K562 (cell line): ENCODE data around the gene KCP. TPM values are rescaled to one million over a fixed set of nuclear protein-coding genes. Genes with fewer than 3 reads are reported as not detected.

ENCODE experiments used
- EP400 ChIP-seq: fragments of 450-650 bp; IDR thresholded peaks from 2 replicates; pipeline ENCODE4 v1.6.1; 2017; ENCODE audit warnings: antibody characterized with exemption, mild to moderate bottlenecking, moderate library complexity
- FOXJ3 ChIP-seq: sonication (generic); formaldehyde crosslinking; IDR thresholded peaks from 2 replicates; pipeline ENCODE4 v1.4.0; 2020; ENCODE audit warnings: mild to moderate bottlenecking, missing genetic modification reagents
- HDAC8 ChIP-seq: fragments of 450-650 bp; IDR thresholded peaks from 2 replicates; pipeline ENCODE4 v1.6.1; 2016; ENCODE audit warnings: mild to moderate bottlenecking, missing genetic modification characterization, moderate library complexity, missing compliant biosample characterization
- KHSRP ChIP-seq: fragments of 450-650 bp; IDR thresholded peaks from 2 replicates; pipeline ENCODE4 v1.6.1; 2017
- LCOR ChIP-seq: sonication (generic); formaldehyde crosslinking; IDR thresholded peaks from 2 replicates; pipeline ENCODE4 v1.8.0; 2022; ENCODE audit warnings: mild to moderate bottlenecking, missing genetic modification reagents
- MYBL2 ChIP-seq, 2 experiments: fragments of 450-650 bp in 1 of 2; sonication (generic) in 1 of 2; formaldehyde crosslinking in 1 of 2; IDR thresholded peaks; 2 replicates each; pipeline versions ENCODE4 v1.6.1 to v1.8.1; 2017 to 2022; ENCODE audit warnings: borderline replicate concordance in 1 of 2, inconsistent platforms in 1 of 2, low read depth in 1 of 2, mild to moderate bottlenecking in 1 of 2, missing genetic modification reagents in 1 of 2, moderate library complexity in 1 of 2
- NFRKB ChIP-seq: fragments of 450-650 bp; IDR thresholded peaks from 2 replicates; pipeline ENCODE4 v1.6.1; 2016; ENCODE audit warnings: low read depth
- NUFIP1 ChIP-seq: fragments of 450-650 bp; IDR thresholded peaks from 2 replicates; pipeline ENCODE4 v1.6.1; 2018; ENCODE audit not compliant: partially characterized antibody
- SAFB2 ChIP-seq: fragments of 200-400 bp; formaldehyde crosslinking; IDR thresholded peaks from 2 replicates; pipeline ENCODE4 v1.6.1; 2018; ENCODE audit warnings: borderline replicate concordance, low read length, low read depth, moderate library complexity; ENCODE audit not compliant: severe bottlenecking
- TEAD4 ChIP-seq, 2 experiments: sonication (generic) in 1 of 2; formaldehyde crosslinking in 1 of 2; IDR thresholded peaks; 2 replicates each; pipeline versions ENCODE4 v1.6.1 to v1.8.0; 2012 to 2022; ENCODE audit warnings: borderline replicate concordance in 1 of 2, inconsistent platforms in 1 of 2, low read length in 1 of 2, mild to moderate bottlenecking in 1 of 2, missing genetic modification reagents in 1 of 2
- TOE1 ChIP-seq, 2 experiments: fragments of 450-650 bp in 1 of 2; sonication (generic) in 1 of 2; formaldehyde crosslinking in 1 of 2; IDR thresholded peaks; 2 replicates each; pipeline versions ENCODE4 v1.7.1 to v1.8.0; 2016 to 2022; ENCODE audit warnings: borderline replicate concordance in 2 of 2, mild to moderate bottlenecking in 2 of 2, antibody characterized with exemption in 1 of 2, inconsistent platforms in 1 of 2, low read depth in 1 of 2, missing genetic modification reagents in 1 of 2, moderate library complexity in 1 of 2
- ZC3H4 ChIP-seq: sonication (generic); formaldehyde crosslinking; IDR thresholded peaks from 2 replicates; pipeline ENCODE4 v1.9.0; 2021; ENCODE audit warnings: missing genetic modification reagents, borderline replicate concordance
- ZNF12 ChIP-seq: sonication (generic); formaldehyde crosslinking; IDR thresholded peaks from 2 replicates; pipeline ENCODE4 v1.4.0; 2020; ENCODE audit warnings: mild to moderate bottlenecking, missing genetic modification reagents
- ZNF143 ChIP-seq: sonication (generic); formaldehyde crosslinking; IDR thresholded peaks from 2 replicates; pipeline ENCODE4 v1.9.0; 2022; ENCODE audit warnings: mild to moderate bottlenecking, missing genetic modification reagents
- ZNF217 ChIP-seq: sonication (generic); formaldehyde crosslinking; IDR thresholded peaks from 2 replicates; pipeline ENCODE4 v1.8.0; 2022; ENCODE audit warnings: mild to moderate bottlenecking, missing genetic modification reagents
- polyA plus RNA-seq, 8 experiments: library from polyadenylated mRNA; depleted of rRNA in 4 of 8; stranded (reverse) in 5 of 8; unstranded in 3 of 8; fragments of >200 nt; fragmentation: Nextera tagmentation in 2 of 8; fragmentation: Illumina TruSeq in 1 of 8; extraction: Ambion mirVana in 2 of 8; extraction: Trizol in 1 of 8; gene quantifications; 2 replicates each; pipeline versions ENCODE4 v1.2.1 to v1.2.3, GENCODE V29; 2011 to 2014; ENCODE audit warnings: inconsistent platforms in 1 of 8, missing spikeins in 1 of 8
- total RNA-seq, 7 experiments: library from RNA; depleted of rRNA in 6 of 7; stranded (reverse); fragments of >200 nt in 6 of 7; fragmentation: Illumina TruSeq in 2 of 7; extraction: Trizol in 2 of 7; gene quantifications; 2 replicates each; pipeline versions ENCODE4 v1.2.1 to v1.2.3, GENCODE V29; 2011 to 2021; ENCODE audit warnings: low replicate concordance in 1 of 7
- TF ChIP-seq, protein P1 (sequence below): fragments of 450-650 bp; IDR thresholded peaks from 2 replicates; pipeline ENCODE4 v1.6.1; 2016; ENCODE audit warnings: antibody characterized with exemption
- TF ChIP-seq, protein P2 (sequence below), 2 experiments: fragments of 450-650 bp; conservative IDR thresholded peaks; 2 replicates each; pipeline ENCODE4 v1.6.1; 2017; ENCODE audit warnings: mild to moderate bottlenecking in 2 of 2, moderate library complexity in 2 of 2
- TF ChIP-seq, protein P3 (sequence below), 2 experiments: fragments of 150-350 bp in 1 of 2; IDR thresholded peaks; 2 replicates each; pipeline ENCODE4 v1.6.1; 2012 to 2016; ENCODE audit warnings: low read depth in 2 of 2, low read length in 2 of 2, mild to moderate bottlenecking in 1 of 2, moderate library complexity in 1 of 2

Gene KCP
- total and polyA plus RNA-seq, 9 of the 15 experiments (the other 6 are each of a cell fraction or from before 2014, with no cell fraction given): 0.06 to 0.17 (median 0.12) TPM; not detected in 3

DNA sequence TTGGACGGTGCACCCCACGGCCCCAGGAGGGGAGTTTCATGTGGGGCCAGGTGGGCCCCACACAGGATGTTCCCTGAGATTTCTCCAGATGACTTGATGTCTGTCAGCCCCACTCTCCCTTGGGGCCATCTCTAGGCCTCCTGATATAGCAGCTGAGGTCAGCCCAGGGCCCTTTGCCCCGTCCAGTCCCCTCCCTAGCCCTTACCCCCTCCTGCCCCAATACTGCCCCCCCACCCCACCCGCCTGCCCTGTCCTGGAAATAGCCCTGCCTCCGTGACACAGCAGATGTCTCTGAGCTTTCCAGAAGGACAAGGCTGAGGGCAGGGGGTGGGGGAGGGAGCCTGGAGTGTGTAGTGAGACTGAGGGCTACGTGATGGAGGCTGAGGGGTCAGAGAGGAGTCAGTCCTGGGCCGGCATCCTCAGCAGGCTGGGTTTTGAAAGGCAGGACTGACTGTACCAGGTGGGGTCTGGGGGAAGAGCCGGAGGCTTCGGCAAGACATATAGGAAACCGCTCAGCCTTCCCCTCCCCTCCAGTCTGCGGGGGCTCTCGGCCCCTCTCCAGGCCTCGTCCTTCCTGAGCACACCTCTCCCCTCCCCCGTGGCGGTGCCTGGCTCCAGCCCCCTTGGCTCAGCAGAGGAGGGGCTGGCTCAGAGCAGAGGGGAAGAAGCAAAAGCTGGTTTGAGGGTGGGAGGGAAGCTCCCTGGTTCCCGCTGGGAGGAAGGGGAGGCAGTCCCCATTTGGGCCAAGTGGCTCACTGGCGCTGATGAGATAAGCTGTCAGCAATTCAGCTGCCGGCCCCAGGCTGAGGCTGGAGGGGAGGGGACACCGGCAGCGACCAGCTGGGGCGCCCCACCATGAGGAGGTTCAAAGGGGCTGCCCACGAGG is 78.3 kb downstream of the KCP start (continued):
- TF ChIP-seq, protein P1, sequence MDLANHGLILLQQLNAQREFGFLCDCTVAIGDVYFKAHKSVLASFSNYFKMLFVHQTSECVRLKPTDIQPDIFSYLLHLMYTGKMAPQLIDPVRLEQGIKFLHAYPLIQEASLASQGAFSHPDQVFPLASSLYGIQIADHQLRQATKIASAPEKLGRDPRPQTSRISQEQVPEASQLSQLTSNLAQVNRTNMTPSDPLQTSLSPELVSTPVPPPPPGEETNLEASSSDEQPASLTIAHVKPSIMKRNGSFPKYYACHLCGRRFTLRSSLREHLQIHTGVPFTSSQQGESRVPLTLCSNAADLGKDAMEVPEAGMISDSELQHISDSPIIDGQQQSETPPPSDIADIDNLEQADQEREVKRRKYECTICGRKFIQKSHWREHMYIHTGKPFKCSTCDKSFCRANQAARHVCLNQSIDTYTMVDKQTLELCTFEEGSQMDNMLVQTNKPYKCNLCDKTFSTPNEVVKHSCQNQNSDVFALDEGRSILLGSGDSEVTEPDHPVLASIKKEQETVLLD: peak; percentile 82
- TF ChIP-seq SAFB2: no peak
- TF ChIP-seq FOXJ3 (CRISPR knock-in tag): no peak
- TF ChIP-seq, protein P2, sequence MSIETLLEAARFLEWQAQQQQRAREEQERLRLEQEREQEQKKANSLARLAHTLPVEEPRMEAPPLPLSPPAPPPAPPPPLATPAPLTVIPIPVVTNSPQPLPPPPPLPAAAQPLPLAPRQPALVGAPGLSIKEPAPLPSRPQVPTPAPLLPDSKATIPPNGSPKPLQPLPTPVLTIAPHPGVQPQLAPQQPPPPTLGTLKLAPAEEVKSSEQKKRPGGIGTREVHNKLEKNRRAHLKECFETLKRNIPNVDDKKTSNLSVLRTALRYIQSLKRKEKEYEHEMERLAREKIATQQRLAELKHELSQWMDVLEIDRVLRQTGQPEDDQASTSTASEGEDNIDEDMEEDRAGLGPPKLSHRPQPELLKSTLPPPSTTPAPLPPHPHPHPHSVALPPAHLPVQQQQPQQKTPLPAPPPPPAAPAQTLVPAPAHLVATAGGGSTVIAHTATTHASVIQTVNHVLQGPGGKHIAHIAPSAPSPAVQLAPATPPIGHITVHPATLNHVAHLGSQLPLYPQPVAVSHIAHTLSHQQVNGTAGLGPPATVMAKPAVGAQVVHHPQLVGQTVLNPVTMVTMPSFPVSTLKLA (conservative IDR thresholded peaks at IDR 0.05): peak; percentile 56 to 79; a peak in 3 of 4 replicates
- TF ChIP-seq ZNF12 (CRISPR knock-in tag): 0 out of 2 replicates have a peak, but pooled peaks have one; percentile 59
- peak; percentile 80 for TF ChIP-seq TOE1 (IDR thresholded peaks at IDR 0.05; ENCODE audit: borderline replicate concordance)
- TF ChIP-seq TOE1 (CRISPR knock-in tag; IDR thresholded peaks at IDR 0.05; ENCODE audit: borderline replicate concordance, low read depth): no peak
- TF ChIP-seq, protein P3, sequence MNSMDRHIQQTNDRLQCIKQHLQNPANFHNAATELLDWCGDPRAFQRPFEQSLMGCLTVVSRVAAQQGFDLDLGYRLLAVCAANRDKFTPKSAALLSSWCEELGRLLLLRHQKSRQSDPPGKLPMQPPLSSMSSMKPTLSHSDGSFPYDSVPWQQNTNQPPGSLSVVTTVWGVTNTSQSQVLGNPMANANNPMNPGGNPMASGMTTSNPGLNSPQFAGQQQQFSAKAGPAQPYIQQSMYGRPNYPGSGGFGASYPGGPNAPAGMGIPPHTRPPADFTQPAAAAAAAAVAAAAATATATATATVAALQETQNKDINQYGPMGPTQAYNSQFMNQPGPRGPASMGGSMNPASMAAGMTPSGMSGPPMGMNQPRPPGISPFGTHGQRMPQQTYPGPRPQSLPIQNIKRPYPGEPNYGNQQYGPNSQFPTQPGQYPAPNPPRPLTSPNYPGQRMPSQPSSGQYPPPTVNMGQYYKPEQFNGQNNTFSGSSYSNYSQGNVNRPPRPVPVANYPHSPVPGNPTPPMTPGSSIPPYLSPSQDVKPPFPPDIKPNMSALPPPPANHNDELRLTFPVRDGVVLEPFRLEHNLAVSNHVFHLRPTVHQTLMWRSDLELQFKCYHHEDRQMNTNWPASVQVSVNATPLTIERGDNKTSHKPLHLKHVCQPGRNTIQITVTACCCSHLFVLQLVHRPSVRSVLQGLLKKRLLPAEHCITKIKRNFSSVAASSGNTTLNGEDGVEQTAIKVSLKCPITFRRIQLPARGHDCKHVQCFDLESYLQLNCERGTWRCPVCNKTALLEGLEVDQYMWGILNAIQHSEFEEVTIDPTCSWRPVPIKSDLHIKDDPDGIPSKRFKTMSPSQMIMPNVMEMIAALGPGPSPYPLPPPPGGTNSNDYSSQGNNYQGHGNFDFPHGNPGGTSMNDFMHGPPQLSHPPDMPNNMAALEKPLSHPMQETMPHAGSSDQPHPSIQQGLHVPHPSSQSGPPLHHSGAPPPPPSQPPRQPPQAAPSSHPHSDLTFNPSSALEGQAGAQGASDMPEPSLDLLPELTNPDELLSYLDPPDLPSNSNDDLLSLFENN (IDR thresholded peaks at IDR 0.05; ENCODE audit: low read depth in 2 of 2, low read length in 2 of 2): peak in 1 of 2 experiments; percentile 48; a peak in 1 of 4 replicates
- TF ChIP-seq KHSRP: no peak
- TF ChIP-seq EP400: peak; percentile 65
- TF ChIP-seq NUFIP1: no peak
- TF ChIP-seq NFRKB: peak; percentile 88
- TF ChIP-seq ZNF217 (CRISPR knock-in tag): no peak
- peak; percentile 75 for TF ChIP-seq TEAD4 (IDR thresholded peaks at IDR 0.05; ENCODE audit: low read length)
- TF ChIP-seq TEAD4 (CRISPR knock-in tag; IDR thresholded peaks at IDR 0.05; ENCODE audit: borderline replicate concordance): no peak
- no peak for TF ChIP-seq ZC3H4 (CRISPR knock-in tag)
- TF ChIP-seq LCOR (CRISPR knock-in tag): peak; percentile 73; the same call in 1 of the 2 replicates
- no peak for TF ChIP-seq ZNF143 (CRISPR knock-in tag)
- peak; percentile 75; the same call in 1 of the 2 replicates for TF ChIP-seq HDAC8 (tag)
- no peak for TF ChIP-seq MYBL2 (IDR thresholded peaks at IDR 0.05; ENCODE audit: low read depth)
- no peak for TF ChIP-seq MYBL2 (CRISPR knock-in tag; IDR thresholded peaks at IDR 0.05; ENCODE audit: borderline replicate concordance)
